Fibroblast of pulmonary artery (primary cell): ENCODE measurements around the gene PFDN2.
A peak's percentile ranks its signal among the peaks of the same experiment; 100 is the strongest.

ENCODE experiments used
- DNase-seq: peaks from one replicate; pipeline ENCODE4 v3.0.0-alpha.2; 2010; ENCODE audit warnings: low read depth
- H3K4me3 ChIP-seq: replicated peaks from 2 replicates; pipeline ENCODE4 v1.5.1; 2011; ENCODE audit warnings: low read depth, mild to moderate bottlenecking, control low read depth, low read length, moderate library complexity
- CTCF ChIP-seq: IDR thresholded peaks from 2 replicates; pipeline ENCODE4 v1.5.1; 2011; ENCODE audit warnings: mild to moderate bottlenecking, control low read depth, low read length, inconsistent platforms; ENCODE audit errors: missing control alignments

PFDN2 gene

GRCh38 chr1:161082996-161083747, 34.7 kb downstream of the PFDN2 start:
- DNase-seq, result peak; percentile 89

DNA sequence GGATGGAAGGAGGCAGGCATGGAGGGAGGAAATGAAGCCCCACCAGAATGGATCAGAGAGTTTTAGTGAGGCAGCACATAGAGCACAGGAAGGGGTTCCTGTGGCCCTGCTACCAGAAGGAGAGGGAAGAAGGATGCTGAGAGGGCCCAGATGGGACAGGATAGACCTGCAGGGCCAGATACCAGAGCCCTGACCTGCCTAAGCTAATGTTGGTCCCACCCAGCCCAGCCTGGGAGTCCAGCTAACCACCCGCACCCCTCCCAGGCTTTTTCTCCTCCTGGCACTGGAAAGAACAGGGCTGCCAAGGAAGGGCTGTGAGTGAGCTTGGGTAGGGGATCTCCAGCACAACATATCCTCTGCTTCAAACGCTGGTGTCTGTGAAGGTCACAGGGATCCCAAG, 35.4 kb downstream of the PFDN2 start:
- H3K4me3 ChIP-seq, result no peak overlapping the region
- no peak for TF ChIP-seq CTCF
- DNase-seq, result no peak

More at GRCh38 chr1:161082996-161083747, 34.7 kb downstream of the PFDN2 start:
- H3K4me3 ChIP-seq, result no peak overlapping the region
- TF ChIP-seq CTCF, result no peak

DNA sequence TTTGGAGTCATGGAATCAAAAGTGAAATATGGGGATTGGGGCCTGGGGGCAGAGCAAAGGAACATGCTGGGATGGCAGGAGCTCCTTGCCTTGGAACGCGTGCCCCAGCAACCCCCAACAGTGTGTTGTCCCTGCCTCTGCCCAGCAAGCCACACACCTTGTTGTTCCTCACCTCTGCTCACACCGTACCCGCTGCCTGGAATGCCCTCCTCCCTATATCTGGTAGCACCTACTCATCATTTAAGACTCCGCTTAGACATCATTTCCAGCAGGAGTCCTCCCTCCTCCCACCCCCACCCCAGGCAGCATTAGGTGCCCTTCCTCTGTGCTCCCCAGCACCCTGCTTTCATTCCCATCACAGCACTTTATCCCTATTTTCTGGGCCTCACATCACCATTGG, 36.3 kb downstream of the PFDN2 start:
- H3K4me3 ChIP-seq, result no peak overlapping the region
- no peak for DNase-seq
- TF ChIP-seq CTCF, result no peak

DNA sequence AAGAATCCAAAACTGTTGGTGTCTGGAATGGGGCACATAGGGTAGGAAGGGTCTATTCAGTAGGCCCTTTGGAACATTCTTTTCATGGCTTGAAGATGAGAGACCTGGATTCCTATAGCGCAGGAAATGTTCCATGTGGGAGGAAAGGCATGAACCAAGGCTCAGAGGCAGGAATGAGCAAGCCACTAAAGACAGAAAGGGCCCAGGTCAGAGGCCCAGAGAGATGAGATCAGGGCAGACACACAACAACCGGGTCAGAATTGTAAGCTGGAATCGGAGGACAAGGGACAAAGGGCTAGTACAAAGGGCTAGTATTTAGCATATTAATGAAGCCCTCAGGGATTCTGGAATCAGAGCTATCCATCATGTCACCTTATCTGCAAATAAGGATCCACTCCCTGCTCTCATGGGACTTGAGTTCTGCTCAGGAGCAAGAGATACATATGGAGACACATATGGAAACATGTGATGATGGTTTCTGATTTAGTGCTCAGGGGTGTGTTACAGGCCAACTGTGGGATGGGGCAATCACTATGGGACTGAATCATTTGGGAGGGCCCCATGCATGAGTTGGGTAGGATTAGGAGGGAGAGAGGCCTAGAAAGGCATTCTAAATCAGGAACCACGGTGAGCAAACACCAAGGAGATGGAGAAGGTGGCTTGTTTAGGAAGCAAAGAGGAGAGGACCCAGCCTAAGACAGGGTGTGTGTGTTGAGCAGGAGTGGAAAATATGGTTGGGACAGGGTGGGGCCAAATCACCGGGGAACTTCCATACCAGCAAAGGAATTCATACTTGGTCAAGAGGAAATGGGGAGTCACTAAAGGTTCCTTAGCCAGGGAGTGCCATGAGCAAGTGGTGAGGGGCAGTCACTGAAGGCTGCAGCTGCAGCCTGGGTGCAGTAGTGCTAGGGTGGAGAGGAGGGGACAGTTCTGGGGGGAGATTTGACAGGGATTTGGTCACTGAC, 37.1 kb downstream of the PFDN2 start:
- no peak overlapping the region for H3K4me3 ChIP-seq
- DNase-seq, result peak; percentile 38
- no peak for TF ChIP-seq CTCF

GRCh38 chr1:161079436-161080110, 38.3 kb downstream of the PFDN2 start:
- TF ChIP-seq CTCF, result no peak
- H3K4me3 ChIP-seq, result no peak overlapping the region
- DNase-seq, result no peak

DNA sequence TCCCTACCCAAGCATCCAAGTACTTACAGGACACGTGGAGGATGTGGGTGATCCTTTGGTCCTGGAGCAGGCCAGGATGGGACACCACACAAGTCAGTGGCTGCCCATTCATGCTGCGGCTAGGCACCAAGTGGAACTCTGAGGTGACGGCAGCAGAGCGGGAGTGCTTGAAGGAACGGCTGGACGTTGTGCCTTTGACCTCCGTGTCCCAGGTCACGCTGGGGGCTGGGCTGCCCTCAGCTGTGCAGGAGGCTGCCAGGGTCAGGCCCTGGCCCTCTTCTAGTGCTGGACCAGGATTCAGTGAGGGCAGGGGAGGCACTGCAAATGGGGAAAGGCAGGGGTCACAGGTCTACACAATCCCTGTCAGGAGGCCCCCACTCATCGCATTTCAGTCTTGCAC, 40.4 kb downstream of the PFDN2 start:
- H3K4me3 ChIP-seq, result no peak overlapping the region
- TF ChIP-seq CTCF, result no peak
- no peak for DNase-seq
